Measurements from ENCODE around the gene COPS4.
"Not testable (repeated sequence)": the region's sequence is repeated elsewhere in the genome, so short reads cannot be mapped to it uniquely, and the experiment has no call there.

The COPS4 gene

DNA sequence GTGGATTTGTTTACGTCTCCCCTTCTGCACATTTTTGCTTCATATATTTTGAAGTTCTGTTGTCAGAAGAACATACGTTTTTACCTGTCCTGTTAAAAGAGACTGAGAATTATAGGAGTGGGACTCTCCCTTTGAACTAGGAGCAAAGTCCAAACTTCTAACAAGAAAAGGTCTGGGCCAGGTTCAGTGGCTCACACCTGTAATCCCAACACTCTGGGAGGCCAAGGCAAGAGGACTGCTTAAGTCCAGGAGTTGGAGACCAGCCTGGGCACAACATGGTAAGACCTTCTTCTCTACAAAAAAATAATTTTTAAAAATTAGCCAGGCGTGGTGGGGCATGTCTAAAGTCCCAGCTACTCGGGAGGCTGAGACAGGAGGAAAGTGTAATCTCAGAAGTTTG is 40.1 kb upstream of the COPS4 start:
- Histone ChIP-seq H2BK120ac (ENCODE audit: insufficient read depth, low read length, poor library complexity) (no peak overlapping the region), H4K8ac (ENCODE audit: low read depth, low read length) (no peak overlapping the region), H3K9me3 (ENCODE audit: insufficient read depth, low read depth, low read length) (no peaks in the 10 kb centered on the region), H3K4me1 (ENCODE audit: control insufficient read depth in 1 of 2, insufficient read depth in 2 of 2, low read length in 2 of 2) (peaks cover 0 to 2% of the 10 kb centered on the region in 2 experiments), H3K27ac (ENCODE audit: low read depth, low read length) (no peak overlapping the region), H3K18ac (ENCODE audit: low read length) (no peak overlapping the region), H4K91ac (ENCODE audit: low read depth, low read length) (no peak overlapping the region), H3K79me1 (ENCODE audit: low read length) (no peaks in the 10 kb centered on the region), H3K27me3 (ENCODE audit: insufficient read depth, low read length) (no peaks in the 10 kb centered on the region), H3K9ac (ENCODE audit: low read length) (no peak overlapping the region), H2BK12ac (ENCODE audit: low read length) (no peak overlapping the region), H3K79me2 (ENCODE audit: control insufficient read depth, insufficient read depth, low read length, poor library complexity) (no peaks in the 10 kb centered on the region), H3K36me3 (ENCODE audit: control insufficient read depth in 1 of 2, insufficient read depth in 2 of 2, low read length in 2 of 2) (no peaks in the 10 kb centered on the region), H3K23ac (ENCODE audit: low read length) (no peak overlapping the region), H2AFZ (ENCODE audit: insufficient read depth, low read length, poor library complexity) (no peak overlapping the region), H3K14ac (ENCODE audit: low read length) (no peak overlapping the region), H3K4me3 (ENCODE audit: low read depth, low read length) (no peak overlapping the region), H3K4me2 (ENCODE audit: low read length) (no peak overlapping the region), H3K4ac (ENCODE audit: low read depth, low read length) (no peak overlapping the region), H2AK5ac (ENCODE audit: low read length) (no peak overlapping the region), H4K12ac (ENCODE audit: low read depth, low read length) (no peak overlapping the region), H2BK5ac (ENCODE audit: low read depth, low read length, poor library complexity) (no peak overlapping the region)
- no CpG with 5 or more reads among the region's 4 CpGs for WGBS (ENCODE audit: extremely low coverage, insufficient coverage, insufficient read length)
- DNase-seq = no peak

DNA sequence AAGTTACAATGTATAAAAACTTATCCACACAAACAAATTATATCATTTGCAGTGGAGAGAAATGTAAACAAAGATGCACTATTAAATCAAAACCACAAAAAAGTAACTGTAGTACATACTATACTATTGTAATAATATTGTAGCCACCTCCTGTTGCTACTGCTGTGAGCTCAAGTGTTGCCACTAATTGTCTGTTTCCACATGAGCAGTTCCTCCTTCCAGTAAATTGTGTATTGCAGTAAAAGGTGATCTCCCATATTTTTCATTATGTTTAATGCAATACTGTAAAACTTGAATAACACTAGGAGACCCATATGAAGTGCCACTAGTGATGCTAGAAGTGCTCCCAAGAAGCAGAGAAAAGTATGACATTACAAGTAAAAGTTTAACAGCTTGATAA is 36.1 kb upstream of the COPS4 start:
- Histone ChIP-seq H3K4me3 (ENCODE audit: low read depth, low read length) (no peak overlapping the region), H3K79me2 (ENCODE audit: control insufficient read depth, insufficient read depth, low read length, poor library complexity) (no peaks in the 10 kb centered on the region), H3K4ac (ENCODE audit: low read depth, low read length) (no peak overlapping the region), H3K14ac (ENCODE audit: low read length) (no peak overlapping the region), H3K18ac (ENCODE audit: low read length) (no peak overlapping the region), H3K4me1 (ENCODE audit: control insufficient read depth in 1 of 2, insufficient read depth in 2 of 2, low read length in 2 of 2) (peaks cover 0 to 2% of the 10 kb centered on the region in 2 experiments), H4K8ac (ENCODE audit: low read depth, low read length) (no peak overlapping the region), H2AK5ac (ENCODE audit: low read length) (no peak overlapping the region), H3K27me3 (ENCODE audit: insufficient read depth, low read length) (no peaks in the 10 kb centered on the region), H3K79me1 (ENCODE audit: low read length) (no peaks in the 10 kb centered on the region), H2BK5ac (ENCODE audit: low read depth, low read length, poor library complexity) (no peak overlapping the region), H3K23ac (ENCODE audit: low read length) (no peak overlapping the region), H3K9ac (ENCODE audit: low read length) (no peak overlapping the region), H2BK120ac (ENCODE audit: insufficient read depth, low read length, poor library complexity) (no peak overlapping the region), H3K9me3 (ENCODE audit: insufficient read depth, low read depth, low read length) (no peaks in the 10 kb centered on the region), H3K36me3 (ENCODE audit: control insufficient read depth in 1 of 2, insufficient read depth in 2 of 2, low read length in 2 of 2) (no peaks in the 10 kb centered on the region), H3K4me2 (ENCODE audit: low read length) (no peak overlapping the region), H4K12ac (ENCODE audit: low read depth, low read length) (no peak overlapping the region), H4K91ac (ENCODE audit: low read depth, low read length) (no peak overlapping the region), H2BK12ac (ENCODE audit: low read length) (no peak overlapping the region), H3K27ac (ENCODE audit: low read depth, low read length) (no peak overlapping the region), H2AFZ (ENCODE audit: insufficient read depth, low read length, poor library complexity) (no peak overlapping the region)
- DNase-seq = no peak

DNA sequence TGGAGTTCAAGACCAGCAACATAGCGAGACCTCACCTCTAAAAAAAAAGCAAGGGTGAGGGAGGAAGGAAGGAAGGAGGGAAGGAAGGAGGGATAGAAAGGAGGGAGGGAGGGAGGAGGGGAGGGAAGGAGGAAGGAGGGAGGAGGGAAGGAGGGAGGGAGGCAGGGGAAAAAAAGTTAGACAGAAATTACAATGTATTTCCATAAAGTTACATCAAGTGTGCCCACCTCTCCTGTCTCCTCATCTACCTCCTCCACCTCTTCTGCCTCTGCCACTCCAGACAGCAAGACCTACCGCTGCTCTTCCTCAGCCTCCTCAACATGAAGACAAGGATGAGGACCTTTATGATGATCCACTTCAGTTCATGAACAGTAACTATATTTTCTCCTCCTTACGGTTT is 32.7 kb upstream of the COPS4 start:
- H3K4ac ChIP-seq (ENCODE audit: low read depth, low read length) = peak overlapping the region; percentile 46
- H2BK120ac ChIP-seq (ENCODE audit: insufficient read depth, low read length, poor library complexity) = no peak overlapping the region
- peaks cover 0 to 2% of the 10 kb centered on the region in 2 experiments for H3K4me1 ChIP-seq (ENCODE audit: control insufficient read depth in 1 of 2, insufficient read depth in 2 of 2, low read length in 2 of 2)
- no CpG with 5 or more reads among the region's 3 CpGs for WGBS (ENCODE audit: extremely low coverage, insufficient coverage, insufficient read length)
- no peak overlapping the region for H2BK12ac ChIP-seq (ENCODE audit: low read length)
- H3K4me2 ChIP-seq (ENCODE audit: low read length) = no peak overlapping the region
- H2AK5ac ChIP-seq (ENCODE audit: low read length) = no peak overlapping the region
- DNase-seq = no peak
- H4K12ac ChIP-seq (ENCODE audit: low read depth, low read length) = no peak overlapping the region
- no peak overlapping the region for H3K27ac ChIP-seq (ENCODE audit: low read depth, low read length)
- H3K18ac ChIP-seq (ENCODE audit: low read length) = no peak overlapping the region
- no peaks in the 10 kb centered on the region for H3K79me2 ChIP-seq (ENCODE audit: control insufficient read depth, insufficient read depth, low read length, poor library complexity)
- no peak overlapping the region for H3K4me3 ChIP-seq (ENCODE audit: low read depth, low read length)
- no peaks in the 10 kb centered on the region for H3K9me3 ChIP-seq (ENCODE audit: insufficient read depth, low read depth, low read length)
- H4K8ac ChIP-seq (ENCODE audit: low read depth, low read length) = no peak overlapping the region
- no peak overlapping the region for H3K14ac ChIP-seq (ENCODE audit: low read length)
- H3K27me3 ChIP-seq (ENCODE audit: insufficient read depth, low read length) = no peaks in the 10 kb centered on the region
- no peak overlapping the region for H4K91ac ChIP-seq (ENCODE audit: low read depth, low read length)
- no peak overlapping the region for H2BK5ac ChIP-seq (ENCODE audit: low read depth, low read length, poor library complexity)
- no peaks in the 10 kb centered on the region for H3K79me1 ChIP-seq (ENCODE audit: low read length)
- H3K36me3 ChIP-seq (ENCODE audit: control insufficient read depth in 1 of 2, insufficient read depth in 2 of 2, low read length in 2 of 2) = no peaks in the 10 kb centered on the region
- no peak overlapping the region for H3K9ac ChIP-seq (ENCODE audit: low read length)
- H2AFZ ChIP-seq (ENCODE audit: insufficient read depth, low read length, poor library complexity) = no peak overlapping the region
- H3K23ac ChIP-seq (ENCODE audit: low read length) = no peak overlapping the region

DNA sequence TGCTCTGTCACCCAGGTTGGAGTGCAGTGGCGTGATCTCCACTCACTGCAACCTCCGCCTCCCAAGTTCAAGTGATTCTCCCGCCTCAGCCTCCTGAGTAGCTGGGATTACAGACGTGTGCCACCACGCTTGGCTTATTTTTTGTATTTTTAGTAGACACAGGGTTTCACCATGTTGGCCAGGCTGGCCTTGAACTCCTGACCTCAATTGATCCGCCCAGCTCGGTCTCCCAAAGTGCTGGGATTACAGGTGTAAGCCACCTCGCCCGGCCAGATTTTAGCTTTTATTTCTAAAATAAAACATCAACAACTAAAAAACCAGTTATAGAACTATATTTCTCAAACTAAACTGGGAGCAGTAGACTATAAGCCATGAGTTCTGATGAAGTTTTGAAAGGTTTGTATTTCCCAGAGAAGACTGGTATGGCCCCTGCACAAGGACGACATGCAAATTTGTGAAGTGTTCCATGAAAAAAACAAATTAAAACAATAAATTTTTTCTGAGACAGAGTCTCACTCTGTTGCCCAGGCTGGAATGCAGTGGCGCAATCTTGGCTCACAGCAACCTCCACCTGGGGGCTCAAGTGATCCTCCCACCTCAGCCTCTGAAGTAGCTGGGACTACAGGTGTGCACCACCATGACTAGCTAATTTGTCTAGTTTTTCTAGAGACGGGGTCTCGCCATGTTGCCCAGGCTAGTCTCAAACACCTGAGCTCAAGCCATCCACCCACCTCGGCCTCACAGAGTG is 31.8 kb upstream of the COPS4 start:
- H3K4me3 ChIP-seq (ENCODE audit: low read depth, low read length); H3K23ac ChIP-seq (ENCODE audit: low read length); H3K18ac ChIP-seq (ENCODE audit: low read length); H2AFZ ChIP-seq (ENCODE audit: insufficient read depth, low read length, poor library complexity); H2BK5ac ChIP-seq (ENCODE audit: low read depth, low read length, poor library complexity); H2BK12ac ChIP-seq (ENCODE audit: low read length); H3K79me2 ChIP-seq (ENCODE audit: control insufficient read depth, insufficient read depth, low read length, poor library complexity); H4K8ac ChIP-seq (ENCODE audit: low read depth, low read length); DNase-seq; H3K4me1 ChIP-seq (ENCODE audit: control insufficient read depth in 1 of 2, insufficient read depth in 2 of 2, low read length in 2 of 2); H4K91ac ChIP-seq (ENCODE audit: low read depth, low read length); H2AK5ac ChIP-seq (ENCODE audit: low read length); H3K14ac ChIP-seq (ENCODE audit: low read length); H4K12ac ChIP-seq (ENCODE audit: low read depth, low read length); H3K36me3 ChIP-seq (ENCODE audit: control insufficient read depth in 1 of 2, insufficient read depth in 2 of 2, low read length in 2 of 2); H3K27me3 ChIP-seq (ENCODE audit: insufficient read depth, low read length); H3K9me3 ChIP-seq (ENCODE audit: insufficient read depth, low read depth, low read length); H3K4ac ChIP-seq (ENCODE audit: low read depth, low read length); H3K79me1 ChIP-seq (ENCODE audit: low read length); H3K9ac ChIP-seq (ENCODE audit: low read length); H3K27ac ChIP-seq (ENCODE audit: low read depth, low read length); H3K4me2 ChIP-seq (ENCODE audit: low read length); H2BK120ac ChIP-seq (ENCODE audit: insufficient read depth, low read length, poor library complexity): not testable (repeated sequence)
- WGBS (ENCODE audit: extremely low coverage, insufficient coverage, insufficient read length) = no CpG with 5 or more reads among the region's 14 CpGs
